Lung microvascular endothelial cell (primary cell): ENCODE results near the gene AOPEP. TPM values are rescaled to one million over a fixed set of nuclear protein-coding genes. Genes with fewer than 3 reads are reported as not detected.

Source experiments
- DNase-seq, 2 donors: peaks; one replicate each; pipeline versions ENCODE4 v3.0.0 to v3.0.0-alpha.2; 2010; ENCODE audit warnings: low read depth in 2 of 2
- total RNA-seq: library from RNA; depleted of rRNA; stranded (reverse); fragments of >200 nt; gene quantifications from 2 replicates; pipeline ENCODE4 v1.2.1, GENCODE V29; 2014

The AOPEP gene, protein sequence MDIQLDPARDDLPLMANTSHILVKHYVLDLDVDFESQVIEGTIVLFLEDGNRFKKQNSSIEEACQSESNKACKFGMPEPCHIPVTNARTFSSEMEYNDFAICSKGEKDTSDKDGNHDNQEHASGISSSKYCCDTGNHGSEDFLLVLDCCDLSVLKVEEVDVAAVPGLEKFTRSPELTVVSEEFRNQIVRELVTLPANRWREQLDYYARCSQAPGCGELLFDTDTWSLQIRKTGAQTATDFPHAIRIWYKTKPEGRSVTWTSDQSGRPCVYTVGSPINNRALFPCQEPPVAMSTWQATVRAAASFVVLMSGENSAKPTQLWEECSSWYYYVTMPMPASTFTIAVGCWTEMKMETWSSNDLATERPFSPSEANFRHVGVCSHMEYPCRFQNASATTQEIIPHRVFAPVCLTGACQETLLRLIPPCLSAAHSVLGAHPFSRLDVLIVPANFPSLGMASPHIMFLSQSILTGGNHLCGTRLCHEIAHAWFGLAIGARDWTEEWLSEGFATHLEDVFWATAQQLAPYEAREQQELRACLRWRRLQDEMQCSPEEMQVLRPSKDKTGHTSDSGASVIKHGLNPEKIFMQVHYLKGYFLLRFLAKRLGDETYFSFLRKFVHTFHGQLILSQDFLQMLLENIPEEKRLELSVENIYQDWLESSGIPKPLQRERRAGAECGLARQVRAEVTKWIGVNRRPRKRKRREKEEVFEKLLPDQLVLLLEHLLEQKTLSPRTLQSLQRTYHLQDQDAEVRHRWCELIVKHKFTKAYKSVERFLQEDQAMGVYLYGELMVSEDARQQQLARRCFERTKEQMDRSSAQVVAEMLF
- total RNA-seq: 22.0 and 33.9 TPM in 2 replicates

DNA sequence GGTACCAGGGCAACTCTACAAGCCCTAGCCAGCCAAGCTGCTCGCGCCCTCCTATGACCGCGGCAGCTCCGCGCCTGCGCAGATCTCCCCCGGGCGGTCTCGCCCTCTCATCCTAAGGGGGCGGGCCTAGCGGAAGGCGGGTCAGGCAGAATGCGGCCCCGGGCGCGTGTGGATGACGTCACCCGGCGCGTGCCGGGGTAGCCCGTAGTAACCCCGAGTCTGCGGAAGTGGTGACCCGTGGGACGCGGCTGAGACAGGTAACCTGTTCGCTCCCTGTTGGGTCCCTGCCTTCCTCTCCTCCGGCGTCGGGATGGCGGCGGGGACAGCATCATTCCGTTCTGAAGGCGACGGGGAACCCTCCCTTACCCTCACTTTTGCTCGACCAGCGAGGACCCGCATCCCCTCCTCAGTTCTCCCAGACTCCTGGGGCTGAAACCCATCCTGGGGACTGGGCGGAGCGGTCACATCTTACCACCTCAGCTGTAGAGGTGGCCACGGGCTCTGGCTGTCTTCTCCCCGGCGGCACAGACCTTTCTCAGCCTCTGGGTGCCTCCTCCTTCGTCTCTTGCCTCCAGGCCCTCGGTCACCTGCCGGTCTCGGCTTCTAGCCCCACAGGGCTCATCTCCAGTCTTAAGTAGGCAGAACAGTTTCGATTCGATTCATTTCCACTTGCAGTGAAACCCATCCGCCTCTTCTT is at the start of gene AOPEP:
Gene AOPEP, plus strand, starts transcription at position 205 of the 697 bp plus-strand sequence. CDS start 33,085 bp downstream, outside the sequence.
- peak; percentile 94 to 97 for DNase-seq

DNA sequence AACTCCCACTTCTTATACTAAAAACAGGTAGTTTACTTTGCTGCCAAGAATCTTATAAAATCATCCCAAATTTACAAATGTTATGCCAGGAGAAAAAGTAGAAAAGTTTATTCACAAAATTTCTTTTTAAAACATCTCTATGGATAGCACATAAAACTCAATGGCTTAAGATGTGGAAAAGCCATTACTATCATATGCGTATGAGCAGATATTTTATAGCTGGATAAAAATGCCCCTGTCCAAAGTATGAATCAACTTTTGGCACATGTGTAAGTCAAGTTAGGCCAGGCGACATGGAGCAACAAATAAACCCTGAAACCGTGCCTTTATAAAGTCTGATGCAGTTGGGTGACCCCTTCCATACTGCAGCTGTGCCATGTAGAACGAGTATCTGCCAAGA is 48.6 kb upstream of the AOPEP start:
- DNase-seq: no peak

DNA sequence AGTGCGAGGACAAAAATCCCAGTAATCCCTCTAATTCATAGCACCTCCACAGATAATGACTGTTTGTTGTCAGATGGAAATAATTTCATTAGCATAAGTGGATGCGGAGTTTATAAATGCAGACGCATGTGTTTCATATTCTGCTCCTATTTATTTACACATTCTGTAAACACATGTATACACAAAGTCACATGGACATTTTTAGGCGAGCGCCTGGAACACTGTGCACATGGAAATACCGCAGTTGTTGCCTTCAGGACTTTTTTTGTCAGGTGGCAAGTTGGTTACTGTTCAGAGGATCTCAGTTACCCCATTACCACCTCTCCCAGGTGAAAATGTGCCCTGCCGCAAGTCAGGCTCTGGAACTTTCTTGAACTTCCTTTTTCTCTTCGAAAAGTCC is 46.9 kb upstream of the AOPEP start:
- DNase-seq: no peak

DNA sequence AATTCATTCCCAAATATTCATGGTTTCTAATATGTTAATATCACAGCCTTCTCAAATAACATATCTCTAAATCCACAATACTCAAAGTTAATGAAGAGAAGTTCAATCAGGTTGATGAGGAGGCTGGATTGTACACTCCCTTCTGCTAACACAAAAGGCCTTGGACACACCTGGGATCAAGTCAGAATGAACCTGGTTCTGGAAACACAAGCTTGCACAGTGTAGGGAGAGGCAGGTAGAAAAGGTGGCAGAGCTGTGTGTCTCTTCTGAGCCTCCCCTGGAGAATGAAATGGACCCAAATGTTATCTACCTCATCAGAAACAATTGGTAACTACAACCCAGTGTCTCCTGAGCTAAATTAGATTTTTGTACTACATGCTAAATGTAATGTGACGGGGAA is 46.5 kb upstream of the AOPEP start:
- DNase-seq: no peak

DNA sequence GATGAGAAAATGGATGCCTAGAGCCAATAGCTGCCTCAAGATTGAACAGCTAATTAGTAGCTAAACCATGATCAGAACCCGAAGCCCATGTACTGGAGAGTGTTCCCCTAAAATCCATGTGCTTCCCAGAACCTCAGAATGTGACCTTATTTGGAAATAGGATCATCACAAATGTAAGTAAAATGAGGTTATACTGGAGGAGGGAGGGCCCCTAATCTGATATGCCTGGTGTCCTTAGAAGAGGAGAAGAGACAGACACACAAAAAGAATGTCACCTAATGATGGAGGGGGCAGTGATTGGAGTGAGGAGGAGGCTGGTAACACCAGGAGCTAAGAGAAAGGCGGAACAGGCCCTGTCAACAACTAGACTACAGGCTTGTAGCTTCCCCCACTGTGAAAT is 45.9 kb upstream of the AOPEP start:
- DNase-seq: no peak

DNA sequence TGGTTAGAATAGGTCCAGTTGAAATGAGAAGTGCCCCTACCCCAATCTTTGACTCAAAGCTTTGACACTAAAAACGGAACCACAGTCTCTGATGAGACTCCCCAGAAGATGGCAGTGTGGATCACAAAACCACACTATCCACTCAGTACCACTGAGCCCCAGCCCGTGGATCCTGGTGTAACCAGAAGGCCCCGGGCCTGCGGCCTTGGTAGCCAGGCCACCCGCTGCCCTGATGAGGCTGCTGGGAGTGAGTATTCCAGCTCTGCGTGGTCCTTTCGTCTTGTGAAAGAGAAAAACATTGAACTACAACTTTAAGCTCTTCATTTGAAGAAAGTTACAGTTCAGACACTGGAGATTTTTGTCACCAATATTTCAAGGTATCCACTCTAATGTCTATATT is 45.0 kb upstream of the AOPEP start:
- DNase-seq: peak; percentile 74 to 84

DNA sequence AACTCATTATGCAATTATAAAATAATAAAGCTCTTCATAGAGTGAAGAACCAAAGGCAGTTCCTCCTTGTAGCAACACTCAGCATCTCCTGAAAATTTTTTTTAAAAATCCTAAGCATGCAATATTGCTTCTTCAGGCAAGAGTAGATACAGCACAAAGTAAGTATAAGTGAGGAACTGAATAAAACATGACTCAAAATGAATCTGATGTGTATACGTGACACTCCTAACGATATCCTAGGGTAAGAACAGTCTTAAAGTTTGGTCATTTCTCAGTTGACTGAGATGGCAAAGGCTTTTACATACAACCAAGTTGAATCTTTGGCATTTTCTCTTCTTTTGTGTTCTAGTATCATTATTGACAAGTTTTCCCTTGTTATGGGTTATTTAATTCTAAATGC is 41.1 kb upstream of the AOPEP start:
- no peak for DNase-seq

DNA sequence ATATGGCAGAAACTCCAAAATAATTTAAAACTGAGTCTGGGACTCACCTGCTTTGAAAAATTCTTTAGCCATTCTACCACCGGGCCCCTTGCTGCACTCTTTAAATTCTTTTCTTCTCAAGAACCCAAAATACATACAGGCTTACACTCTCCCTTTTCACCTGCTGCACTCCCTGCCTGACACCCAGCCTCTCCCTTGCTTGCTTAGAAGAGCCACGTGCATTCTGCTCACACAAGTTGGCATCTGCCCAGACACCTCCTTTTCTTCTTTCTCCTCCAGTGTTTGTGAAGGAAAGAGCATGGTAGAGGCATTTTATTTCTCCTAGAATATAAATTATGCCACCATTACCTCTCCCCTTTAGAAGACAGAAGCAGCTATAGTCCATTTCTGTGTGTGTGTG is 39.0 kb upstream of the AOPEP start:
- DNase-seq: no peak

DNA sequence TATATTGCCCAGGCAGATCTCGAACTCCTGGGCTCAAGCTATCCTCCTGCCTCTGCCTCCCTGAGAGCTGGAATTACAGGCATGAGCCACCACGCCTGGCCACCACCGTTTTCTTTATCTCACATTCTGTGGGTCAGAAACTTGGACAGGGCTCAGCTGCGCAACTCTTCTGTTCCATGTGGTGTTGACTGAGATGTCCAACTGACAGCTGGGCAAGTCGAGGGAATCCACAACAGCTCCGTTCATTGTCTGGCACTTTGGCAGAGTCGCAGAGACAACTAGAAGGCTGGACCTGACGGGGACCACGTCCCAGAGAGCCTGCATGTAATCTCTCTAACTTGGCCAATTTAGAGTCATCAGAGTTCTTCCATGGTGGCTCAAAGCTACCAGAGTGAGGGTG is 36.2 kb upstream of the AOPEP start:
- DNase-seq: no peak

DNA sequence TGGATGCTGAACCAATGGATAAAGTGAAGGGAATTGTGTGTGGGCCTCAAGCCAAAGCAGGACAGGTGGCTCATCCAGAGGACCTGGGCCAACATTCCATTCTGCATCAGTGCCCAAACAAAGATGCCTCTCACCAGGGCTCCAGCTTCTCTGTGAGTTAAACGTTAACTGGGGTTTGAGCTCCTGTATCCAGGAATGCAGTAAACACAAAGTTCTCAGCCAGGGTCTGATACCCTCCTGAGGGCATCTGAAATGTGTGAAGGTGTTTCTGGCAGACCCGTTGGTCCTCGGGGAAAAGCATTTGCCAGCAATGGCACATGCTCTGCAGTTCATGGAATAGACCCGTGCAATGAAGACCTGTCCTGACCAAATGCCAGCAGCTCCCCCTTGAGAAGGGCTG is 33.9 kb upstream of the AOPEP start:
- DNase-seq: no peak

DNA sequence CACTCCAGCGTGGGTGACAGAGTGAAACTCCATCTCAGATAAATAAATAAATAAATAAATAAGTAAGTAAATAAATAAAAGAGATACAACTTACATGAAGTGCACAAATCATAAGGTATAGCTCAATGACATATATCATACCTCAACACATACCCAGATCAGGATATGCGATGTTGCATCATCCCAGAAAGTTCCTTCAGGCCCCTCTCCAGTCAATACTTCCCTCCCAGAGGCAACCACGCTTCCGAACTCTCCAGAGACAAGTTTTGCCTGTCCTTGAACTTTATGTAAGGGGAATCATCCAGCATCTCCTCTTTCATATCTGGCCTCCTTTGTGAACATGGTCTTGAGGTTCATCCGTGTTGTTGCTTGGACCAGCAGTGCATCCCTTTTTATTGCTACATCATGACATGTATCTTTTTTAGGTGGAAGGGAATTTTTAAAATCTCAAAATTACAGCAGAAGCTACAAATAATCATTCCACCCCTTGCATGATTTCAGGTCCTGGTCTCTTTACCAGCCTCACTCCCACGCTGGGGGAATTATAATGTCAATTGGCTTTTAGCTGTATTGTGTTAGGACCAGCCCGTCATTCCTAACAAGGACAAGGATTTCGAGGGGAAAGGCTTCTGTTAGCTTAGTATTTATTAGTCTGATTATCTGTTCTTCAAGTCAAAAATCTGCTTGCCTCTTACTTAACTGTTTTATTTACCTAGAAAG is 32.9 kb upstream of the AOPEP start:
- DNase-seq: no peak

DNA sequence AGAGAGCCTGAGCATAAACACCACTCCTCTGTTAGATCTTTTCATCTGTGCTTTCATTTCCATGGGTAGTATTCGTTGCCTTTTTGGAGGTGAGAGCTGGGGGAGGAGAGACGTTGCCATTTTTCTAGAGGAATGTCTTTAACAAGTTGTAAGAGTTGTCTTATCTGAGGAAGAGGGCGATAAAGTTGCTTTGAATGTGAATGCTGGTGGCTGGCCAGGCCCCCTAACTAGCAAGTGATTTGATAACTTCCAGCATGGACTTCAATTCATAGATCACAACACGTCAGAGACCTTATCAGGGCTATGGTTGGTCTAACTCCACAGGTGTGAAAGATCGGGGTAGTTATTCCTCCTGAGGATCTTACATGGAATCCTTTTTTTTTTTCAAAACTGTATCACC is 30.0 kb upstream of the AOPEP start:
- DNase-seq: no peak

DNA sequence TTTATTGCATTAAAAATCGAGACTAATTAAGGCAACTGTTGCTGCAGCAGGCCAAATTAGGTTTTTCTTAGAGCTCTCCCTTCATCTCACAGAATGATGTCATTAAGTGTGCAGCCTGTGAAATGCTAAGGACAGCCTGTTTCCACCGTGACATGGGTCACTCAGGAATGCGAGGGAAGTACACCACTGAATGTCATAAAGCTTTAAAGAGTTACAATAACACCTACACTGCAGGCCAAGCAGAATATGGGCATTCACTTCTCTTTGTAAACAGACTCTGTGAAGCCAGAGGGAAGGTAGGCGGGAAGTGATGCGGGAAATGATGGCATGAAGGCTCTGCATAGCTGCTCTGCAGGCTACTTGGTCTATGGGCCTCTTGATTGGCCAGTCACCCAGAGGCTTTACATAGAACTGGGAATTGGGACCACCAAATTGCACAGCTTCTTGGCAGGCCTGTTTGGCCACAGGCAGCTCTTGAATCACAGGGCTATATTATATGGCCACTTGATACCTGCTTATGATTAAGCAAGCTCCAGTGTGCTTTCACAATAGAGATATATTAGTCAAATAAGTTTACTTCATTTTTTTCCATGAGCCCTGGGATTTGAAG is 28.4 kb upstream of the AOPEP start:
- DNase-seq: peak in 1 of 2 donors; percentile 5

DNA sequence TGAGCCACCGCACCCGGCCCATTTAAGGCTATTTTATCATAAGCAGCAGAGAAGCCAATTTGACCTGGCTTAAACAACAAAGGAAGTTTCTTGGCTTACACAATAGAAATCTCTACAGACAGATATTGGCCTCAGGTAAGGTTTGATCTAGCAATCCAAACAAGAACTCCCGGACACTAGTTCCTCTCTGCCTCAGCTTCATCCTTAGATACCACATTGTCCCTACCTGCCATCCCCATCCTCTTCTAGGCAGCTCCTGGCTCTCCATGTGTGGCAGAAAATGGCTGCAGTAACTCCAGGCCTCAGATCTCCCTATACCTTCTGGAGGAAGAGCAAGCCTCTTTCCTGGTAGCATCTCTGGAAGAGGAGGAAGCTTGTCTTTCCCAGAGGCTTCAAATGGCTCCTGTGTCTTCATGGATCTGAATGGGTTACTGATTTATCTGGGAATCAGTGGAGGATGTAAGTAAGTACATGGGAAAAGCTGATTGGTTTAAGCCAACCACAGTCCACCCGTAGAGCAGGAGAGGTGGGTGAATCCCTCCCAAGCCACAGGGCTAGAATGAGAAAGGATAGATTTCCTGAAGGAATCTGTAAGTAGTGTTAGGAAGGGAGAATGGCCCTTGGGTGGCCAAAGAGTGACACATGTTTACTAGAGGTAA is 26.7 kb upstream of the AOPEP start:
- DNase-seq: no peak

DNA sequence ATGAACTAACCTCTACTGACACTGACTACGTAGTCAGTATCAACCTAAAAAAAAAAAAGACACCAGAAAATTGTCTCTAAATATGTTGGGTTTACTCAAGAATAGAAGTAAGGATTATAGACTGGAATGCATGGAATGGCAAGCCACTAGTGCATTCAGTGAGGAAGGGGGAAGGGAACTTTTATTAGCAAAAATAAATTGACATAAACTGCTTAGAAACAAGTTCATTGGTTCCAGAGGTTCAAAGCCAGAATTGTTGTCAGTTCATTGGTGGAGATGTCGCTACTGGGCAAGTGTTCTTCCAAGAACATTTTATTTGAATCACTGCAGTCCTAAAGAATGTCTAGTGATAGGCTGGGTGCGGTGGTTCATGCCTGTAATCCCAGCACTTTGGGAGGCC is 26.1 kb upstream of the AOPEP start:
- no peak for DNase-seq

DNA sequence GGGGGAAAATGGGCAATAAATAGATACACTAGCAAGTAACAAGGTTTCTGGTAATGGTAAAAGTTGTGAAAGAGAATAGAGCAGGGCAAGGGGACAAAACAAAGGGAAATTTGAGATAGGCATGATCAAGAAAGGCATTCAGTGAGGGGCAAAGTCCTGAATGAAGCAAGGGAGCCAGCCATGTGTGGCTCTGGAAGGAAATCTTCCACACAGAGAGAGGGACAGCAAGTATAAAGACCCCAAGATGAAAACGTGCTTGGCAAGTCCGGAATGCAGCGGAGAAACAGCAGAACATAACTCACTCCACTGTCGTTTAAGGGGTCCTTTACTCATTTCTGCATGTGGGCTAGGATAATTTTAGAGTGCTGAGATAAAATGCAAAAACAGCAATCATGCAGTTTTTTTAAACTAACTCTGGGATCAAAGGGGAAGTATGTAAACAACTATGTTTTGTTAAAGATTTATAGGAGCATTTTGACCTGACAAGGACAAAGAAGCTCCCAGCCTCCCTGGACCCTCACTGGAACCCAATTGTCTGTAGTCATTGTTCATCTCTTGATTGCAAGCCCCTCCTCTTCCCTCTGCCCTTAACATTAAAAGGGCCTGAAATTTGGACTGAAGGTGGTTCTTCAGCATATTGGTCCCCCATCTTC is 22.9 kb upstream of the AOPEP start:
- DNase-seq: no peak

DNA sequence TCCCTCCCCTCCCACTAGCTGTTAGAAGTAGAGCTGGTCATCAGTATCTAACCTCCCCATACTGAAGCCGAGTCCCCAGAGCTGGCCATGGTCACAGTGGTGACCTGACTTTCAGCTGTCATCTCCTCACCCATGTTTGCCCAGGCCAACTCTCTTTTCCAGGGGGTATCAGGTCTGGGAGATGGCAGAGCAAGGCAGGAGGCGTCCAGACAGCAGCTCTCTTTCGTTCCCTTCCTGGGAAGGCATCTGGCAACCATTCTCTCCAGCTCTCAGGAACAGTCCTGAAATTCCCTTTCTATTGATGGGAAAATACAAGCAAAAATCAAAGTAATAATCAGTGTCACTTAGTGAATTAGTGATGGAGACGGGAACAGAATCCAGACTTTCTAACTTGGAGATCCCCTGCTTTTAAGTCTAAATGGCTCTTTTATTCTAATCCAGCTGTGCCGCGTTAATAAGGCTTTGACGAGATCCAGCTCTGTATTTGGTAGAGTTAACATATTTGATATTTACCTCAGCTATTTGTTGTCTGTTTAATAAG is 21.3 kb upstream of the AOPEP start:
- DNase-seq: no peak

DNA sequence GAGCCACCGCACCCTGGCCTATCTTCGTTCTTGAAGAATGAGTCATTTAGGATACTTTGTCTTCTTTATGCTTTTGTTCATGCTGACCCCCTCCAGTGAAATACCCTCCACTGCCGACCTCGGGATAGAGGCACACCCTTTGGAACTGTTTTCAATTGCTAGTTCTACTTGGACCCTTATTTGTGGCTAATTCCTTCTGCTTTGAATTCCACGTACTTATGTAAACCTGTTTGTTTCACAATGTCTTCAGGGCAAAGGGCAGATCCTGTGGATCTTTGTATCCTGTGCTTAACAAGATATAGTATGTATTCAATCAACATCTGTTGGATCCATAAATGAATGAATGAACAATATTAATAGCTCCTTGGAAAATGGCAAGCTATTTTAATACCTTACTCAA is 19.6 kb upstream of the AOPEP start:
- DNase-seq: no peak

DNA sequence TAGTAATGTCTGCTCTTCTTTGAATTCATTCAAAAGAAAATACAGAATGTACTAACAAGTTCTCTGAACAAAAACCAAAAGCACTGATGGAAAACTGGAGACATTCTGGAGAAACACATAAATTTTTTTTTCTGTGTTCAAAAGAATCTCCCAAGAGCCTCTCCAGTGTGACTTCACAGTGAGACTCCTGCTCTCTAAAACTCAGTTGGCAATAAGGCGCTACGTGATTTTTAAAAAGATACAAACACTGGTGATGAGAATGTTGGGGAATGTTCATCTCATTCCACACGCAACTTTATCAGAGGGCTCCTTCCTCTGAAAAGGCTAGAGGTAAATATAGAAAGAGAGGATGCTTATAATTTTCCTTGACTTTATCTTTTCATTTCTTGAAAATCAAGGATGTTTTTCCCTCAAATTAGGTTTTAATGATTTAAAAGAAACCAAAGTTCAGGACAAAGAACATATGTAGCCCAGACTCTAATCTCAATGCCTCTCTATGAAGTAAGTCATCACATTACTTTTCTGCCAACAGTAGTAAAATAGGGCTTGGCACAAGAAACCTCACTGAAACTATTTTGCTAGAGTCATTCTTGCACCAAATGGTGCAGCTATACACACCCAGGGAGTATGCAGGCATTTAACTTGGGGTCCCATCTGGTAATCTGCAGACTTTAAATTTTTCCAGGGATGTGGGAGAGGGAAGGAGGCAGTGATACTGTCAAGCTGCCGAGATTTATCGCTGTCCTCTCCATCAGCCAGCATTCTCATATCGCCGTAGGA is 12.9 kb upstream of the AOPEP start:
- DNase-seq: no peak
